ENCODE data around the gene NUDCD3.
"Not testable (repeated sequence)": the region's sequence is repeated elsewhere in the genome, so short reads cannot be mapped to it uniquely, and the experiment has no call there.

NUDCD3 gene

DNA sequence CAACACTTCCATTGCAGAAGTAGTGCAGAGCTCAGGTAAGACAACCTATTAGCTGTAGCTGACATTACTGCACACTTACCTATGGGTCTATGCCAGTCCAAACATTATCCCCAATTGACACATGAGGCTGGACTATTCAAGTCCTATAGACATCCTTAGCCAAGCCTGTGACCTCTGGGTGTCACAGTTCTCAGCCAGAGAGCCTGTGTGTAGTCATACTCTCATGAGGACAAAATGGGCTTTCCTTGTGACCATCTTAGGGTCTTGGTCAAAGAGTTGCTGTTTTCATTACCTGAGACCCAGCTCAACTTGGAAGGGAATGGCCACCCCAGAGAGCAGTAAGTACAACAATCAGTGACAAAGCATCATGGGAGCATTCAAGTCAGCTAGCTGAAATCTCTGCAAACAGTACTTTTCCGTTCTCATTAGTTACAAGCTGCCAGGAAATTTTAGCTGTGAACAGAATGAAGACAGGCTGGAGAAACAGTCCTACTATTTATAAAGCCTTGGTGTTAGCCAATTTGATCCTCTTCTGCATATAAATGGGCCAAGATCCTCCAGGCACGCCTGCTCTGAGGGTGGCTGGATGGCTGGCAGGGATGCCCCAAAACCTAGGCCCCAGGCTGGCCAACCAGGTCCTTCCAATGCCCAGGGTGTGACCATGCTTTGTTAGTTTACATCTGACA, 44.3 kb downstream of the NUDCD3 start:
- DNase-seq = no peak

GRCh38 chr7:44441079-44441478, 49.4 kb downstream of the NUDCD3 start:
- DNase-seq = no peak

- DNase-seq = no peak
These were observed 49.8 kb downstream of the NUDCD3 start for GRCh38 chr7:44440577-44441078.

DNA sequence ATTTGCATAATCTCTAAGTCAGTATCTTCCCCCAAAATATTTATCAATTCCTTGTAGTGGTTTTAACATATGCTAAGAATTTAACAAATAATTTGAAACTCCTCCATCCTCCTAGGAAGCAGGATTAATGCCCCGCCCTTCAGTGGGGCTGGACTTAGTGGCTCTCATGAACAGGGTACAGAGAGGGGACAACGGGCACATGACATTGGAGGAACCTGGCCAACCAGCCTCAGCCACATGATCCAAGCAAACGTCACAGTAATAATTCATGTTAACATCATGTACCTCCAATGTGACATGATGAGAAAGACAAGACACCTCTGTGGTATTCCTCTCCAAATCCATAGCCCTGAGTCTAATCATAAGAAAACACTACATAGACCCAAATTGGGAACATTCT, 50.5 kb downstream of the NUDCD3 start:
- DNase-seq = no peak

- no peak for DNase-seq
These were observed 51.6 kb downstream of the NUDCD3 start for GRCh38 chr7:44438816-44439215.

- no peak for DNase-seq
These were observed 56.3 kb downstream of the NUDCD3 start for GRCh38 chr7:44434201-44434600.

DNA sequence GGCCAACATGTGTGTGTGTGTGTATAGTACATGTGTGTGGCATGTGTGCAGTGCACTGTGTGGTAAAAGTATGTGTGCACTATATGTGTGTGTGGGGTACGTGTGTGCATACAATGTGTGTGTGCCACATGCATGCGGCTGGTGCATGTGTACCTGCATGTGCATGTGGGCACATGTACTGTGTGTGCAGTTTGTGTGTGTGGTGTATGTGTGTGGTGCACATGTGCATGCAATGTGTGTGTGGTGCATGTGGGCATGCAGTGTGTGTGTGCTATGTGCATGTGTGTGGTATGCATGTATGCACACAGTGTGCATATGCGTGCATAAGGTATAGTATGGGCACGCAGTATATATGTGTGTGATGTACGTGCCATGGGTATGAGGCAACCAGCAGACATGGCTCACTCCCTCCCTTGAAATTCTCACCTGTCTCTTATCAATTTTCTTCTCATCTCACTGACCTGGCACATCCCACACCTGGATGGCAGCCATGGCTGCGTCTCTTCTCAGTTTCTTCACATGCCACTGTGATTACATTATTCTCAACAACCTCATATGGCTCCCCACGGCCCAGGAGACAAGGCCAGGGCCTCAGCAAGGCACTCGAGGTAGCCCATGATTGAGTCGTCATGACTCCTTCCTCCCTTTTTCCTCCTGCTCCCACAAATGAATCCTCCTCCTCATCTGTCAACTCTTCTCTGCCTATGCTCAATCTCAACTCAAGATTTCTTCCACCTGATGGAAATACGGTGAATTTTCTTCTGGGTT, 57.0 kb downstream of the NUDCD3 start:
- DNase-seq = peak; percentile 7

- DNase-seq = no peak
These were observed 58.0 kb downstream of the NUDCD3 start for GRCh38 chr7:44432381-44432977.

DNA sequence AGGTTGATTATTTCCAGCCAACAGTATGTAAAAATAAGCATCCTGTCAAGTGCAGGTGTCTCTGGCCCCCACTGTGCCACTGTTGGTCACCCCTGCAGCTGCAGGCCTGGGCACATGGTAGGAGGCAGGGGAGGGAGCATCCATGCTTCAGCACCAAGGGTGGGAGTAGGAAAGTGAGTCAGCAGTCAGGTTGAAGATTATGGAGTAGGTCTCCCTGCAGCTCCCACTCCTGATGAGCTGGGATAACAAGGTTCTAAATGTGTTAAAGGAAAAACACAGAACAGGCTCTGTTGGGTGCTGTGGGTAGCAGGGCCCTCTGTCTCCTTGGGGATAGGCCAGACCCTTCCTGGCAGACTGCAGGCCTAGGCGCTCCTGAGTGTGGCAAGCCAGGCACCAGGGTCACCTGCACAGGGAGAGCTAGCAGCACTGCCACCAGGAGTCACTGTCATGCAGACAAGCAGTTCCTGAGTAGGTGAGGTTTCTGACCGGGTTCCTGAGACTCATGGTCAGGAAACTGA, 59.3 kb downstream of the NUDCD3 start:
- peak; percentile 64 for DNase-seq

DNA sequence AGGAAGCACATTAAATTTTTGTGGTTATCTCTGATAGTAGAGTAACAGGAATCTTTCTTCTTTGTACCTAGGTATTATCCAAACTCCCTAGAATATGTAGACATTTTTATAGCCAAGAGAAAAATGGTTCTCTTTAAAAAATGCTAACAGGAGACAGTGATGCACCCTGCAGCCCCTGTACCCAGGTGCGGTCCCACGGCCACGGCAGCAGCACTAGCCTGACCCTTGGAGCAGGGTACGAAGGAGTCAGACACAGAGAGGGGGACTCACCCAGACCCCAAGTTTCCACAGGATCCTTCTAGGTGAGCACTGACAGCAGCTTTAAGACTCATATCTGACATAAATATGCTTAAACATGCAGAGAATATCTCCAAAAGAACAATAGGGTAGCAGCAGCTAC, 60.4 kb downstream of the NUDCD3 start:
- no peak for DNase-seq

- not testable (repeated sequence) for DNase-seq
These were observed 65.7 kb downstream of the NUDCD3 start for GRCh38 chr7:44424762-44425161.

GRCh38 chr7:44416941-44417340, 73.5 kb downstream of the NUDCD3 start:
- DNase-seq = no peak

GRCh38 chr7:44415510-44415909, 74.9 kb downstream of the NUDCD3 start:
- no peak for DNase-seq

DNA sequence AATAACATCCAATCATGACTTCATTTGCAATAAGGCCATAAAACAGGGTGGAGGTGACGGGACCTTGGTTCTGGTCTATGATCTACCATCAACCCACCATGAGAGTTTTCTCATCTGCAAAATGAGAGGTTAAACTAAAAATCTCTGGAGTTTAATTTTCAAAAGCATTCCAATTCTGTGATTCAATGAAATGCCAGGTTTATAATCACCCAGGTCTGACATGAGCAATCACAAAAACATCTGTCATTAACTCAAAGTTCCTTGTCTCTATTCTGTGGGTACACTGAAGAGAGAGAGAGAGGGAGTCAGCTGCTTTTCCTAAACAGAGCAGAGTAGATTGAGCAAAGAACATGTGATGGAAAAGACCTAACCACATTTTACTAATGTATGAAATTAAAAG, 75.4 kb downstream of the NUDCD3 start:
- DNase-seq = no peak

GRCh38 chr7:44411306-44411705, 79.2 kb downstream of the NUDCD3 start:
- no peak for DNase-seq

DNA sequence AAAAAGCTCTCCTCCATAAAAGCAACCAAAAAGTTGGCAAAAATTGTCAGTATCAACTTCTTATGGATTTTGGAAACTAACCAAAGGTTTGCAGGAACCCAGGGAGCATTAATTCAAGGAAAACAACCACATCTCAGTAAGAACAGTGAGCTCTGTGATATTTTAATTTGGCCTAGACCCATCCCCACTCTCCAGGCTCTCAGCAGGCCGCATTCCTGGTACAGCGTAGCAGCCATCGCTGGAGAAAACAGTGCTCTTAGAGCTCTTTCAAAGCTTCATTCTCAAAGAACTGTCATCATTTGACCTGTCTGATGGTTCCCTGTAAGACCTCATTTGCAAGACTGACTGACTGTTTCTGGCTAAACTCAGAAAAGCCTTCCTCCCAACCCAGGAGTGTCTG, 81.9 kb downstream of the NUDCD3 start:
- no peak for DNase-seq

GRCh38 chr7:44403775-44404174, 86.7 kb downstream of the NUDCD3 start:
- DNase-seq = no peak

- no peak for DNase-seq
These were observed 87.2 kb downstream of the NUDCD3 start for GRCh38 chr7:44403176-44403759.

- DNase-seq = no peak
These were observed 87.9 kb downstream of the NUDCD3 start for GRCh38 chr7:44402401-44403060.

DNA sequence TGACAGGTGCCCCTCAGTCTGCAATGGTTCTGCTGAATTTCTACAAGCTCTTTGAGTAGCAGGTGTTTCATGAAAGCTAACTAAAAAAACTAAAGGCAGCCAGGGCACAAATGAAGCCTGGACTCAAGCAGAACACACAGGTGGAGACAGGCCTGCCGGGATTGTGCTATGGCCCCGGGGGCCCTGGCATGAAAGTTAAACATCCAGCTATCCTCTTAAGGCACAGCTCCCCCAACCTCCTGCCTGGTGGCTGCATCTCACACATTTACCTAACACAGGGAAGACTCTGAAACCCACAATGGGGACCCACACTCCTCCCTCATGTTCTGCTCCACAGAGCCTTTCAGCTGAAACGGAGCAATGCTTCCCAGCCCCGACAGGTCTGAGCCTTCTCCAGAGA, 88.8 kb downstream of the NUDCD3 start:
- no peak for DNase-seq

- no peak for DNase-seq
These were observed 90.4 kb downstream of the NUDCD3 start for GRCh38 chr7:44400033-44400511.

GRCh38 chr7:44398953-44399574, 91.4 kb downstream of the NUDCD3 start:
- peak; percentile 43 for DNase-seq
